GM12878 (cell line): ENCODE measurements around the gene CDKN2B-AS1. TPM values are rescaled to one million over a fixed set of nuclear protein-coding genes. Genes with fewer than 3 reads are reported as not detected.

ENCODE experiments used
- ATAC-seq: fragments of 200-7000 bp; cut with Tn5 transposase; 3 replicates; pipeline ENCODE4 v1.9.1; 2020; ENCODE audit warnings: mild to moderate bottlenecking, moderate library complexity
- BruUV-seq: library from RNA; stranded (reverse); fragments of 400-500 nt; replicated peaks from 2 replicates; lab custom pipeline; 2021; lab: Mats Ljungman, UMichigan
- CTCF ChIA-PET: fragments of 300-600 bp; sonication (Branson Sonifier 250); formaldehyde crosslinking; extraction: SDS; loops from one replicate; lab custom pipeline; 2021; ENCODE audit warnings: inconsistent platforms; lab: Yijun Ruan, JAX
- POLR2A ChIA-PET: fragments of 350-600 bp; formaldehyde crosslinking; extraction: SDS; loops from one replicate; lab custom pipeline; 2021; ENCODE audit warnings: inconsistent platforms; lab: Charles Lee
- RAD21 ChIA-PET: fragments of 300-600 bp; sonication (Branson Sonifier 250); formaldehyde crosslinking; loops from one replicate; lab custom pipeline; 2023; ENCODE audit warnings: antibody characterized with exemption; ENCODE audit not compliant: unreplicated experiment; lab: Charles Lee
- SMC1A ChIA-PET: fragments of 300-600 bp; sonication (Branson Sonifier 250); formaldehyde crosslinking; loops from one replicate; lab custom pipeline; 2023; ENCODE audit not compliant: unreplicated experiment, uncharacterized antibody; lab: Charles Lee
- DNase-seq: peaks from one replicate; pipeline ENCODE4 v3.0.0-alpha.2; 2011; ENCODE audit warnings: low read depth, low spot score
- FAIRE-seq: peaks from 3 replicates; lab custom pipeline; 2011; peaks lifted over from hg19 to GRCh38; lab: Jason Lieb, UNC
- H2AFZ ChIP-seq: 2 replicates; pipeline ENCODE4 v1.6.0; 2011; ENCODE audit warnings: low read depth, low read length, control low read depth; ENCODE audit not compliant: control insufficient read depth
- H3K27ac ChIP-seq: 2 replicates; pipeline ENCODE4 v1.5.1; 2011; ENCODE audit warnings: control low read depth; ENCODE audit not compliant: control insufficient read depth, insufficient read depth
- H3K27me3 ChIP-seq, 2 experiments: replicated peaks in 1 of 2; 2 replicates each; pipeline versions ENCODE4 v1.6.0 to v1.6.1; 2011; ENCODE audit warnings: low read length in 1 of 2; ENCODE audit not compliant: control insufficient read depth in 2 of 2, insufficient read depth in 2 of 2
- H3K36me3 ChIP-seq, 2 experiments: 2 replicates each; pipeline ENCODE4 v1.5.1; 2011; ENCODE audit warnings: low read length in 1 of 2; ENCODE audit not compliant: control insufficient read depth in 2 of 2, insufficient read depth in 2 of 2
- H3K4me1 ChIP-seq: 2 replicates; pipeline ENCODE4 v1.6.1; 2011; ENCODE audit warnings: mild to moderate bottlenecking, low read length, moderate library complexity, mixed read lengths; ENCODE audit not compliant: control insufficient read depth, insufficient read depth
- H3K4me2 ChIP-seq: 2 replicates; pipeline ENCODE4 v1.6.0; 2011; ENCODE audit warnings: control low read depth; ENCODE audit not compliant: control insufficient read depth, insufficient read depth
- H3K4me3 ChIP-seq: fragments of 200-600 bp; sonication (generic); 2 replicates; pipeline ENCODE4 v1.5.1; 2016
- H3K79me2 ChIP-seq: 2 replicates; pipeline ENCODE4 v1.6.0; 2011; ENCODE audit warnings: low read length; ENCODE audit not compliant: control insufficient read depth, insufficient read depth
- H3K9ac ChIP-seq: 2 replicates; pipeline ENCODE4 v1.8.0; 2011; ENCODE audit warnings: low read length, control low read depth, mixed read lengths; ENCODE audit not compliant: control insufficient read depth, insufficient read depth
- H3K9me3 ChIP-seq: replicated peaks from 3 replicates; pipeline ENCODE4 v1.5.1; 2011; ENCODE audit warnings: mild to moderate bottlenecking, low read length; ENCODE audit not compliant: control insufficient read depth, insufficient read depth
- H4K20me1 ChIP-seq: 2 replicates; pipeline ENCODE4 v1.6.0; 2011; ENCODE audit not compliant: control insufficient read depth, insufficient read depth
- BACH1 ChIP-seq: fragments of 450-650 bp; IDR thresholded peaks from 2 replicates; pipeline ENCODE4 v1.6.1; 2017; ENCODE audit warnings: mild to moderate bottlenecking, borderline replicate concordance
- BCLAF1 ChIP-seq: fragments of 450-650 bp; IDR thresholded peaks from 2 replicates; pipeline ENCODE4 v1.6.1; 2017; ENCODE audit warnings: antibody characterized with exemption, mild to moderate bottlenecking, moderate library complexity
- MXI1 ChIP-seq: fragments of 150-350 bp; IDR thresholded peaks from 2 replicates; pipeline ENCODE4 v1.6.1; 2011; ENCODE audit warnings: low read depth, mild to moderate bottlenecking, inconsistent platforms, low read length, improper control_type of control experiment
- MYC ChIP-seq: IDR thresholded peaks from 2 replicates; pipeline ENCODE4 v1.6.1; 2011; ENCODE audit warnings: mild to moderate bottlenecking, low read length, moderate library complexity, inconsistent platforms; ENCODE audit not compliant: insufficient read depth, insufficient replicate concordance, insufficient read length, severe bottlenecking
- NFYB ChIP-seq: IDR thresholded peaks from 2 replicates; pipeline ENCODE4 v1.6.1; 2011; ENCODE audit warnings: low read depth, mild to moderate bottlenecking, low read length, improper control_type of control experiment, moderate library complexity; ENCODE audit not compliant: insufficient read depth
- RAD21 ChIP-seq: IDR thresholded peaks from 2 replicates; pipeline ENCODE4 v1.6.1; 2011; ENCODE audit warnings: mild to moderate bottlenecking, low read depth, low read length, moderate library complexity; ENCODE audit not compliant: insufficient read depth
- SKIL ChIP-seq: fragments of 450-650 bp; IDR thresholded peaks from 2 replicates; pipeline ENCODE4 v1.6.1; 2017; ENCODE audit warnings: mild to moderate bottlenecking, low read depth, inconsistent platforms; ENCODE audit not compliant: poor library complexity, severe bottlenecking
- SMAD1 ChIP-seq: fragments of 450-650 bp; IDR thresholded peaks from 2 replicates; pipeline ENCODE4 v1.6.1; 2018; ENCODE audit warnings: mild to moderate bottlenecking, low read depth; ENCODE audit not compliant: partially characterized antibody
- WGBS: methylation state at CpG from one replicate; pipeline ENCODE4 v1.1.6; 2016; ENCODE audit warnings: low lambda C conversion rate; ENCODE audit not compliant: insufficient replicate concordance, insufficient coverage; ENCODE audit errors: missing lambda C conversion rate; 5-methylcytosine and 5-hydroxymethylcytosine counted together
- in situ Hi-C: fragments of 300-500 bp; cut with MboI; formaldehyde crosslinking; loops from 9 replicates; pipeline ENCODE4 v1.14.3; 2018; ENCODE audit warnings: mixed read lengths
- intact Hi-C: fragments of 100-400 bp; cut with micrococcal nuclease; formaldehyde crosslinking; loops from one replicate; pipeline ENCODE4 v1.14.2; 2022; ENCODE audit not compliant: unreplicated experiment
- polyA plus RNA-seq, 11 experiments: library from polyadenylated mRNA; depleted of rRNA in 4 of 11; unstranded in 6 of 11; stranded (reverse) in 5 of 11; fragments of >200 nt; fragmentation: Nextera tagmentation in 4 of 11; fragmentation: Illumina TruSeq in 1 of 11; extraction: Ambion mirVana in 4 of 11; extraction: Trizol in 1 of 11; gene quantifications; 1 replicate in 1 of 11; 2 replicates in 10 of 11; pipeline versions ENCODE4 v1.2.1 to v1.2.3, GENCODE V29; 2011 to 2016; ENCODE audit warnings: inconsistent platforms in 2 of 11, missing spikeins in 2 of 11, low read depth in 1 of 11
- total RNA-seq, 4 experiments: library from RNA; depleted of rRNA in 3 of 4; stranded (reverse); fragments of >200 nt in 3 of 4; fragmentation: Illumina TruSeq in 1 of 4; extraction: Trizol in 1 of 4; gene quantifications; 2 replicates each; pipeline versions ENCODE4 v1.2.1 to v1.2.3, GENCODE V29; 2013 to 2021

CDKN2B-AS1 gene
- total and polyA plus RNA-seq, 10 of the 15 experiments (the other 5 are each of a cell fraction or from before 2014, with no cell fraction given), result 0.22 to 2.2 (median 1.0) TPM; not detected in 1

GRCh38 chr9:21982391-21982790 lies 12.2 kb upstream of the CDKN2B-AS1 start:
- Histone ChIP-seq H3K36me3 (no peaks in the 10 kb centered on the region), H3K79me2 (no peaks in the 10 kb centered on the region), H3K27ac (no peak overlapping the region), H4K20me1 (no peaks in the 10 kb centered on the region; the same call in 1 of the 2 replicates), H3K27me3 (0 out of 4 replicates have a peak, but pooled peaks cover 0 to 3% of the 10 kb centered on the region in 2 experiments), H3K9me3 (no peaks in the 10 kb centered on the region), H3K4me3 (no peak overlapping the region), H2AFZ (no peak overlapping the region), H3K4me2 (no peak overlapping the region), H3K9ac (no peak overlapping the region), H3K4me1 (no peaks in the 10 kb centered on the region)
- ChIA-PET CTCF (interaction anchor here (1.1 to 4.9 kb wide), 3 partner anchors 21 to 169 kb away, joined by 3 to 30 read pairs (median 3); partner anchors contain the start of gene CDKN2B), SMC1A (interaction anchor here (1.2 to 1.7 kb wide), 2 partner anchors 24 to 27 kb away, joined by 4 read pairs; partner anchors contain the start of gene CDKN2B), POLR2A (interaction anchor here (1.1 kb wide), 1 partner anchor 10 kb away, joined by 4 read pairs; no protein-coding TSS in a partner anchor), RAD21 (no interaction called here)
- no peak for FAIRE-seq
- no TSS peak for BruUV-seq
- intact Hi-C loops (no loop called here), in situ Hi-C loops (no loop called here)
- no peak for ATAC-seq
- DNase-seq, result no peak
- WGBS, result 96% methylated on average over 1 of the region's 1 CpG
- no peak for TF ChIP-seq BACH1
- no peak for TF ChIP-seq RAD21

GRCh38 chr9:21982861-21983560 lies 11.6 kb upstream of the CDKN2B-AS1 start:
- 0 out of 4 replicates have a peak, but pooled peaks cover 0 to 3% of the 10 kb centered on the region in 2 experiments for H3K27me3 ChIP-seq
- no peak overlapping the region for H2AFZ ChIP-seq
- in situ Hi-C loops (no loop called here), intact Hi-C loops (no loop called here)
- RAD21 ChIA-PET, result no interaction called here
- no peak for FAIRE-seq
- DNase-seq, result no peak
- H3K9ac ChIP-seq, result no peak overlapping the region
- H3K9me3 ChIP-seq, result no peaks in the 10 kb centered on the region
- no peaks in the 10 kb centered on the region for H3K4me1 ChIP-seq
- no TSS peak for BruUV-seq
- no peak for ATAC-seq
- no peak overlapping the region for H3K4me2 ChIP-seq
- H4K20me1 ChIP-seq, result no peaks in the 10 kb centered on the region
- CTCF ChIA-PET, result interaction anchor here (0.7 to 4.9 kb wide), 3 partner anchors 25 to 171 kb away, joined by 3 to 30 read pairs (median 3); partner anchors contain the start of gene CDKN2B
- H3K4me3 ChIP-seq, result no peak overlapping the region
- WGBS, result 100% methylated on average over 1 of the region's 1 CpG
- no peak overlapping the region for H3K27ac ChIP-seq
- POLR2A ChIA-PET, result no interaction called here
- H3K79me2 ChIP-seq, result no peaks in the 10 kb centered on the region
- SMC1A ChIA-PET, result interaction anchor here (0.6 to 1.7 kb wide), 3 partner anchors 24 to 181 kb away, joined by 3 to 4 read pairs (median 4); partner anchors contain the start of gene CDKN2B
- H3K36me3 ChIP-seq, result no peaks in the 10 kb centered on the region
- TF ChIP-seq MYC (no peak), NFYB (no peak), MXI1 (no peak), SKIL (no peak), BCLAF1 (no peak), SMAD1 (no peak)
